Measurements from ENCODE around the gene C1QL2.

- TF ChIP-seq POLR2AphosphoS5 (IDR thresholded peaks at IDR 0.05) = no peak
- TF ChIP-seq POLR2A (IDR thresholded peaks at IDR 0.05; ENCODE audit: low read depth) = no peak
- TF ChIP-seq CTCF (IDR thresholded peaks at IDR 0.05) = no peak
These were observed 15.7 kb downstream of the C1QL2 start for GRCh38 chr2:119142824-119143223.
